Endothelial cell of umbilical vein (primary cell): ENCODE measurements around the gene ISX.

Experiments
- EZH2 ChIP-seq: IDR thresholded peaks from 2 replicates; pipeline ENCODE4 v1.6.1; 2012; ENCODE audit warnings: borderline replicate concordance, low read depth, mild to moderate bottlenecking, moderate library complexity, low read length, inconsistent platforms; ENCODE audit not compliant: severe bottlenecking
- FOS ChIP-seq: IDR thresholded peaks from 2 replicates; pipeline ENCODE4 v1.6.1; 2011; ENCODE audit warnings: mild to moderate bottlenecking, low read length, moderate library complexity, borderline replicate concordance; ENCODE audit not compliant: insufficient read depth
- GATA2 ChIP-seq: IDR thresholded peaks from 2 replicates; pipeline ENCODE4 v1.7.0; 2011; ENCODE audit warnings: low read depth, mild to moderate bottlenecking, moderate library complexity, mixed read lengths, low read length; ENCODE audit not compliant: insufficient read length, insufficient read depth
- JUN ChIP-seq: IDR thresholded peaks from 2 replicates; pipeline ENCODE4 v1.6.1; 2011; ENCODE audit warnings: borderline replicate concordance, low read depth; ENCODE audit not compliant: insufficient read length, insufficient read depth
- MAX ChIP-seq: IDR thresholded peaks from 2 replicates; pipeline ENCODE4 v1.6.1; 2011; ENCODE audit not compliant: insufficient read depth, insufficient read length
- MYC ChIP-seq: IDR thresholded peaks from one replicate; pipeline ENCODE4 v1.6.1; 2011; ENCODE audit warnings: mild to moderate bottlenecking, low read depth, low read length
- POLR2A ChIP-seq: IDR thresholded peaks from 2 replicates; pipeline ENCODE4 v1.6.1; 2012; ENCODE audit warnings: low read depth, mild to moderate bottlenecking, control low read depth, low read length
- POLR2AphosphoS5 ChIP-seq: IDR thresholded peaks from 2 replicates; pipeline ENCODE4 v1.6.1; 2012; ENCODE audit warnings: low read depth, mild to moderate bottlenecking, control low read depth, low read length, moderate library complexity; ENCODE audit not compliant: insufficient read depth
- TF ChIP-seq, protein P1 (sequence below), 2 donors: IDR thresholded peaks; 1 replicate in 1 of 2; 2 replicates in 1 of 2; pipeline ENCODE4 v1.5.1; 2011; ENCODE audit warnings: low read length in 2 of 2, mild to moderate bottlenecking in 2 of 2, moderate library complexity in 2 of 2, control low read depth in 1 of 2, inconsistent platforms in 1 of 2, low read depth in 1 of 2; ENCODE audit not compliant: insufficient read depth in 1 of 2; ENCODE audit errors: extremely low read depth in 1 of 2

DNA sequence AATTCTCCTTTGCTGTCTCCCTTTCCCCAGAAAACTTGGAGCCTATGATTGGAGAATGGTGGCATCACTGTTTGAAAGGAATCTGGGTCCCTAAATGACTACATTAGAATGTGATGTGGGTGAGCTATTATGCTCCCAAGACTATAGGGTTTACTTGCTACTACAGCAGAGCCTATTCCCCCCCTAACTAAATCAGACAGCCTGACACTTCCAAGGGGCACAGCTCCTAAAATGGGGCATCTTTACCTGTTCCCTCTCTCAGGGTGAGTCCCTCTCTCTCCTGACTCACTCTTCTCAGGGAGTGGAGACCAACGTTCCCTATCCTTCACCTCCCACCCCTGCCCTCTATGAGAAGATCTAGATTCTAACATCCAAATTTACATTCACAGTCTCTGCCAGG, 775 bp upstream of the ISX start:
- TF ChIP-seq POLR2A (no peak), POLR2AphosphoS5 (no peak), EZH2 (no peak), GATA2 (no peak), MAX (no peak), JUN (no peak), FOS (no peak), MYC (no peak)
- TF ChIP-seq, protein P1, sequence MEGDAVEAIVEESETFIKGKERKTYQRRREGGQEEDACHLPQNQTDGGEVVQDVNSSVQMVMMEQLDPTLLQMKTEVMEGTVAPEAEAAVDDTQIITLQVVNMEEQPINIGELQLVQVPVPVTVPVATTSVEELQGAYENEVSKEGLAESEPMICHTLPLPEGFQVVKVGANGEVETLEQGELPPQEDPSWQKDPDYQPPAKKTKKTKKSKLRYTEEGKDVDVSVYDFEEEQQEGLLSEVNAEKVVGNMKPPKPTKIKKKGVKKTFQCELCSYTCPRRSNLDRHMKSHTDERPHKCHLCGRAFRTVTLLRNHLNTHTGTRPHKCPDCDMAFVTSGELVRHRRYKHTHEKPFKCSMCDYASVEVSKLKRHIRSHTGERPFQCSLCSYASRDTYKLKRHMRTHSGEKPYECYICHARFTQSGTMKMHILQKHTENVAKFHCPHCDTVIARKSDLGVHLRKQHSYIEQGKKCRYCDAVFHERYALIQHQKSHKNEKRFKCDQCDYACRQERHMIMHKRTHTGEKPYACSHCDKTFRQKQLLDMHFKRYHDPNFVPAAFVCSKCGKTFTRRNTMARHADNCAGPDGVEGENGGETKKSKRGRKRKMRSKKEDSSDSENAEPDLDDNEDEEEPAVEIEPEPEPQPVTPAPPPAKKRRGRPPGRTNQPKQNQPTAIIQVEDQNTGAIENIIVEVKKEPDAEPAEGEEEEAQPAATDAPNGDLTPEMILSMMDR (IDR thresholded peaks at IDR 0.05; ENCODE audit: extremely low read depth in 1 of 2, insufficient read depth in 1 of 2, low read depth in 1 of 2, low read length in 2 of 2) = no peak
